H1 (cell line): ENCODE measurements around the gene MCFD2.

Source experiments
- ASH2L ChIP-seq: fragments of 200-600, 300-600 bp; sonication (generic); IDR thresholded peaks from one replicate; pipeline ENCODE4 v1.7.1; 2017; ENCODE audit warnings: low read length
- CTCF ChIP-seq, 3 experiments: IDR thresholded peaks; 1 replicate in 2 of 3; 2 replicates in 1 of 3; pipeline versions ENCODE4 v1.5.1 to v1.6.1; 2011; ENCODE audit warnings: low read length in 3 of 3, mild to moderate bottlenecking in 3 of 3, inconsistent platforms in 2 of 3, low read depth in 1 of 3, moderate library complexity in 1 of 3; ENCODE audit not compliant: insufficient read depth in 1 of 3; ENCODE audit errors: control extremely low read depth in 1 of 3
- EP300 ChIP-seq, 2 experiments: IDR thresholded peaks; 1 replicate in 1 of 2; 2 replicates in 1 of 2; pipeline ENCODE4 v1.6.1; 2011 to 2012; ENCODE audit warnings: low read depth in 2 of 2, low read length in 2 of 2, mild to moderate bottlenecking in 2 of 2, borderline replicate concordance in 1 of 2, inconsistent platforms in 1 of 2, moderate library complexity in 1 of 2
- EZH2 ChIP-seq: fragments of 200-600 bp; sonication (generic); IDR thresholded peaks from 2 replicates; pipeline ENCODE4 v1.7.1; 2012; ENCODE audit warnings: low read depth, mild to moderate bottlenecking, moderate library complexity, low read length, inconsistent platforms; ENCODE audit not compliant: severe bottlenecking
- JUN ChIP-seq: IDR thresholded peaks from 2 replicates; pipeline ENCODE4 v1.6.1; 2011; ENCODE audit warnings: low read depth, mild to moderate bottlenecking, improper control_type of control experiment, low read length
- MAX ChIP-seq: IDR thresholded peaks from 2 replicates; pipeline ENCODE4 v1.6.1; 2012; ENCODE audit warnings: inconsistent platforms
- POLR2A ChIP-seq, 2 experiments: IDR thresholded peaks; 1 replicate in 1 of 2; 2 replicates in 1 of 2; pipeline ENCODE4 v1.6.1; 2011; ENCODE audit warnings: low read depth in 2 of 2, low read length in 2 of 2, mild to moderate bottlenecking in 2 of 2; ENCODE audit errors: control extremely low read depth in 1 of 2
- POLR2AphosphoS5 ChIP-seq: IDR thresholded peaks from 2 replicates; pipeline ENCODE4 v1.6.1; 2011; ENCODE audit warnings: low read depth, low read length
- RBBP5 ChIP-seq: IDR thresholded peaks from 2 replicates; pipeline ENCODE4 v1.7.1; 2012; ENCODE audit warnings: low read depth, mild to moderate bottlenecking, inconsistent platforms, low read length, moderate library complexity, borderline replicate concordance
- SRF ChIP-seq: IDR thresholded peaks from 2 replicates; pipeline ENCODE4 v1.6.1; 2011; ENCODE audit warnings: mild to moderate bottlenecking, low read depth, low read length, moderate library complexity
- TAF1 ChIP-seq: IDR thresholded peaks from 2 replicates; pipeline ENCODE4 v1.6.1; 2011; ENCODE audit warnings: mild to moderate bottlenecking, low read depth, low read length
- USF2 ChIP-seq: IDR thresholded peaks from 2 replicates; pipeline ENCODE4 v1.6.1; 2011; ENCODE audit warnings: low read length, improper control_type of control experiment

- TF ChIP-seq SRF (no peak), TAF1 (no peak), POLR2AphosphoS5 (no peak), CTCF (IDR thresholded peaks at IDR 0.05; ENCODE audit: control extremely low read depth in 1 of 3, insufficient read depth in 1 of 3, low read depth in 1 of 3, low read length in 3 of 3) (no peak), POLR2A (IDR thresholded peaks at IDR 0.05; ENCODE audit: control extremely low read depth in 1 of 2, low read depth in 2 of 2, low read length in 2 of 2) (no peak), EZH2 (no peak), USF2 (no peak), ASH2L (no peak), RBBP5 (no peak), EP300 (IDR thresholded peaks at IDR 0.05; ENCODE audit: borderline replicate concordance in 1 of 2, low read depth in 2 of 2, low read length in 2 of 2) (no peak), MAX (no peak), JUN (no peak)
These were observed 19.5 kb upstream of the MCFD2 start for GRCh38 chr2:46935071-46935470.
